Left renal pelvis (tissue), 4 donors: ENCODE results near the gene MYNN. TPM values are rescaled to one million over a fixed set of nuclear protein-coding genes. Genes with fewer than 3 reads are reported as not detected.

Experiments
- DNase-seq, 4 donors: peaks; one replicate each; pipeline ENCODE4 v3.0.0-alpha.2; 2013; ENCODE audit warnings: low read depth in 4 of 4, low spot score in 3 of 4
- polyA plus RNA-seq, 4 donors: library from polyadenylated mRNA; unstranded; fragments of 120-200 nt; gene quantifications; one replicate each; pipeline ENCODE4 v1.2.1, GENCODE V29; 2013; ENCODE audit not compliant: insufficient read length in 4 of 4

Gene MYNN
- polyA plus RNA-seq, 4 donors = 27.9 to 38.5 (median 31.0) TPM

DNA sequence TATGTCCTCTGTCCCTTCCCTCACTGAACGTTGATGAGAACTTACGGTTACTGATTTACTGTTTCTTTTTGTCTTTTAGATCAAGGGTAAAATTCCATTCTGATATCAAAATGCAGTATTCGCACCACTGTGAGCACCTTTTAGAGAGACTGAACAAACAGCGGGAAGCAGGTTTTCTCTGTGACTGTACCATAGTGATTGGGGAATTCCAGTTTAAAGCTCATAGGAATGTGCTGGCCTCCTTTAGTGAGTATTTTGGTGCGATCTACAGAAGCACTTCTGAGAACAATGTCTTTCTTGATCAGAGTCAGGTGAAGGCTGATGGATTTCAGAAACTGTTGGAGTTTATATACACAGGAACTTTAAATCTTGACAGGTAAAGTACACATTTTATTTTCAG lies 990 bp downstream of the MYNN start:
- no peak for DNase-seq

DNA sequence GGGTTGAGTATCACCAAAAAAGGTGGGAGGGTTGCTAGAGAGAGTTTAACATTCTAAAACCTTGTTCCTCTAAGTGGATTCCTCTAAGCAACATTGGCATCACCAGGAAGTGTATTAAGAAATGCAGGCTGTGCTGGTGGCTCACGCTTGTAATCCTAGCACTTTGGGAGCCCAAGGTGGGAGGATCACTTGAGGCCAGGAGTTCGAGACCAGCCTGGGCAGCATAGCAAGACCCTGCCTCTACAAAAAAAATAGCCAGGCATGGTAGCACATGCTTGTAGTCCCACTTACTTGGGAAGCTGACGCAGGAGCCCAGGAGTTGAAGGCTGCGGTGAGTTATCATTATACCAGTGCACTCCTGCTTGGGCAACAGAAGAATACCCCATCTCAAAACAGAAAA lies 4.6 kb downstream of the MYNN start:
- no peak for DNase-seq

DNA sequence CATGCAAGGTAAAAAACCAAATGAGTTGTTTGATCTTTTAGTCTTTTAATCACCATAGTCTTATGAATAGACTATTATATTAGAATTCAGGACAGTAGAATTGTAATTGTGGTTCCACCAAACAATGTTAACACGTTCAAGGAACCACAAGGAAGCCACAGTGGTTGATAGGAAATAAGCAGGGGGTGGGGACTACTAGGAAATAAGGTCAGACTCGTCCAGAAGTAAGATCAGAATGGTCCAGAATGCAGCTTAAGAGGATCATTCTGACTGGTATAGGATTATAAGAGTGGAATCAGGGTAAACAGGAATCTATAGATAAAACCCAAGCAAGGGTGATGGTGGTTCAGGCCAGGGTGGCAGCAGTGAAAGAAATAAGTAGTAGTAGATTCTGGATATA lies 7.5 kb downstream of the MYNN start:
- no peak for DNase-seq

DNA sequence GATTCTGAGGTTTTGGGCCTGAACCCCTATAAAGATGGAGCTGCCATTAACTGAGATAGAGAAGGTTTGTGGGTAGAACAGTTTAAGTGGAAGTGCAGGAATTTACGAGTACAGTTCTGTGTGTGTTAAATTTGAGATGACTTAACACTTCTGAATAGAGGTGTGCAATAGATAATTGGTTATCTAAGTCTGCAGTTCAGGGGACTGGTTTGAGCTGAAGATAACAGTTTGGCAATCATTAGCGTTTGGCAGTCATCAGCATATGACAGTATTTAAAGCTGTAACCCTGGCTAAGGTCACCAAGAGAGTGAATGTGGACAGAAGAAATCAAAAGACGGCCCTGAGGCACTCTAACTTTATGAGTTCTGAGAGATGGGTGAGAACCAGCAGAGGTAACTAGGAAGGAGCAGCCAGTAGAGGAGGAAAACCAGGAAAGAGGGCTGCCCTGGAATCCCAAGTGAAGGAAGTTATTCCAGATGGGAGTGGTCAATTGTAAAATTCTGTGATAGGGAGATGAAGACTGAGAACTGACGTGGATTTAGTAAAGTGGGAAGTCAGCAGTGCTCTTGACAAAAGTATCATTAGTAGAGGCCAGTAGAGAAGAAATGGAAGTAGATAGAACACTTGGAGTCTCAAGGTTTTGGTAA lies 8.1 kb downstream of the MYNN start:
- no peak for DNase-seq

DNA sequence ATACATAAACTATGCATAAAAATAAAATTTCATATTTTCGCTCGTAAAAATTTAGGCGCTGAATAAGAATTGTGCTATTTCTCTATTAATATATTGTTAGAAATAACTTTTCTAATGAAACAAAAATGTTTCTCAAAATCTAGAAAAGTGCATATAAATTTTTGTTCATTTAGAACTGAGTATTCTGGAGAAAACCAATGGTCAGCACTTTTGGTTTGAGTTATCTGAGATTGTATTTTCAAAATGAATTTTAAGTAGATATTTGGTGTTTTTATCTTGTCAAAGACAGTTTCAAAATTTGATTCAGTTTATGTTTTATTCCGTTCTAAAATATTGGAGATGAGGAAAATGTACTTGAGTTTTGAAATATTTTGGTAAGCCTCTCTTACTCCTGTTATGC lies 13.9 kb downstream of the MYNN start:
- no peak for DNase-seq

DNA sequence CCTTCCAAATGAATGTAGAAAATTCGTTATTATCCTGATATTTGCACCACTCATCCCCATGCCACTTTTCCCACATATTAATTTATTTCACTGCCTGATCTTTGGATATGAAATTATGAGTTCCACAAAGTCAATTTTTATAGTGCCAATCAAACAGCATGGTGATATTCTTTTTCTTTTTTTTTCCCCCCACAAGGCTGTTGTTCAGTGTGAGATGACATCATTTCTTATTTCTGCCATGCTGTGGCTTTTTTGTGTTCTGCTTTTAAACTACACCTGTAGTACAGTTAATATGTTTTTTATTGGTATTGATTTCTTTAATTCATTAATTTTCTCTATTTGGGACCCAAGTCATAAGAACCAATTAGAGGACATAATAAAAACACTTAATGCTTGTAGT lies 14.6 kb downstream of the MYNN start:
- DNase-seq = no peak

DNA sequence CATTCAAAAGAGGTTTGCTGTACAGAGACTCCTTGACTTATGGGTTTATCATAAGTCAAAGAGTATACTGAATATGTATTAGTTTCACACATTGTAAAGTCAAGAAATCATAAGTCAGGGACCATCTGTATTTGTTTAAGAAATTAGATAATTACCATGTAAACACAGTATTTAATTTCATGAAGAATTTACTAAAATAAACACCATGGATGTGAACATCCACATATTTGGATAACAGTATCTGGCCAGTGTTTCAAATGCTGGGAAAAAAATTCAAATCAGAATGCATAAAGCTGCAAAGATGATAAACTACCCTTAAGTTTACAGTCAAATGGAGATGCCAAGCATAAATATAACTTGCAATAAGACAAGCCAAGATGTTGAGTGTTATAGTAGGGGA lies 17.0 kb downstream of the MYNN start:
- no peak for DNase-seq

DNA sequence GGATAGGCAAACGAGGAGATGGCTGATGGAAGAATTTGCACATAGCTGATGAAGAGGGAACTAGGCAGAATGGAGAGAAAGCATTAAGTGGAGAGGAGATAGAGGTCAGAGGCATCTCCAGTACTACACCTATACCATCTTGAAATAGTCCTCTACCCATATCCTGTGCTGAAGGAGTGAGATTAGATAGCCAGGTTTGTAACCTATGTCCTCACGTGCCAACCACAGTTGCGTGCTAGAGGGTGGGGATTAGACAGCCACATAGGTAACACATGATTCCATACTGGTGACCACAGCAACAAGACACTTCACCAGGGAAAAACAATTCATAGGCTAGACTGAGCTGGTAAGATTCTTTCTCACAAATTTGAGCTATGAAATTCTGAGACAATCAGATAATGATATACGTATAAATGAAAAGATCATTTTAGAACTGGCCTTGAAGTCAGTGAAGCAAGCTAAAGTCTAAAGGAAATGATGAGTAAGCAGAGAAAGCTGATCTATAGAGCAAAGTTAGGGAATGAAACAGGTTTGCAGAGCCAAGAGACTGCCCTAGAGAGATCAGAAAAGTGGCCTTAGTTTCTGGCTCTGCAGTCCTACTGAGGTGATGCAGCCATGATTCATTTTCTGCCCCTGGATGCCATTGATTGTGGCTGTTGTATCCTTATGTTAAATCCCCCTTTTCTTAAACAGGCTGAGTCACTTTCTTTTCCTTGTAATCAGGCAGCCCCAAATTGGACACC lies 17.7 kb downstream of the MYNN start:
- no peak for DNase-seq

DNA sequence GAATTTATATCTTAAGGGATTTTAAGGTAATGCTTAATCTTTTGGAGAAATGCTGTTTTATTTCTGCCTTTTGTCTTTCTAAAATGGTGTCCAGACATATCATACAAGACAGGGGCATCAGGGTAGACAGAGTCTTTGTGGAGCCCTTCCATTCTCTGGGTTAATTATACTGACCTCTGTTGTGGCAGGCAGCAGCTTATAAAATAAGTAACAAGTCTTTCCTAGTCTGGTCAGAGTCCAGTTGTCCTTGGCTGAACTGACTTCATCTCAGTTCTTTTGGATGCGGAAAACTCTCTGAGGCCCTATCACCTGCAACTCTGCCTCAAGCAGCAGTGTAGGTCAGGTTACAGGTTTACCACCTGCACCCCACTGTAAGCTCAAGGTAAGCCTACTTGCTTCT lies 19.2 kb downstream of the MYNN start:
- no peak for DNase-seq

DNA sequence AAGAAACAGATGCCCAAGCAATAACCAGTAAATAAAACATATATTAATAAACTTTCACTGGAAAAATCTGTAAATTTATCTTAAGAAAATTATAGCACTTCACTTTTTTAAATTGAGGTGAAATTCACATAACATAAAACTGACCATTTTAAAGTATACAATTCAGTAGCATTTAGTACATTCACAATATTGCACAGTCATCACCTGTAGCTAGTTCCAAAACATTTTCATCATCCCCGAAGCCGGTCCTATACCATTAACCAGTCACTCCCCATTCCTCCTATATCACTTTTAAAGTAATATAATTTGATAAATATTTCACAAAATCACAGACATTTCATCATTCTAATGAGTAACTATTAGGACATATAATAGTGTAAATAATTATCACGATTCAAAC lies 31.5 kb downstream of the MYNN start:
- DNase-seq = no peak

DNA sequence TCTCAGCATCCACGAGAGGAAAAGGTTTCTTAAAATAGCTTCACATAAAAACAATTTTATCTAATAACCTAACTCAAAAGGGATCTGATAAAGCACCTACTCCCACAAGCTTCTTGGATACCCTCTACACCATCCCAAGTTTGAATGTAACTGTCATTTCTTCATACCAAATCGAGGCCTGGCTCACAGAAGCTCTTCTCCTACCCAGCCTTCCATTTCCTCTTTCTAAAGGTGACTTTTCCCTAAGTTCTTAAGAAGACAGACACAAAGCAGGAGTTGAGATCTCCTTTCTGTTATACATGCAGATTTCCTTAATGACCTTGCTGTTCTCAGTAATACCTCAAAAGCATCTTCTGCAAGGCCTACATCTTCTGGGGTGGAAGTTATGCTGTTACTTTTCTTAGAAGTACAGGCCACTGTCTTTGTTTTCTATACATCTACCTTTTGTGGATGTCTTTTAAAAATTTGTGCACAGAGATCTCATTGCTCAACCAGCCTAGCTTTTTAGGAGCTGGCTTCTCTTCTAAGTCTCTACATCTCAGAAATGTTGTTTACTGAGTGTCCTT lies 36.1 kb downstream of the MYNN start:
- DNase-seq = no peak

DNA sequence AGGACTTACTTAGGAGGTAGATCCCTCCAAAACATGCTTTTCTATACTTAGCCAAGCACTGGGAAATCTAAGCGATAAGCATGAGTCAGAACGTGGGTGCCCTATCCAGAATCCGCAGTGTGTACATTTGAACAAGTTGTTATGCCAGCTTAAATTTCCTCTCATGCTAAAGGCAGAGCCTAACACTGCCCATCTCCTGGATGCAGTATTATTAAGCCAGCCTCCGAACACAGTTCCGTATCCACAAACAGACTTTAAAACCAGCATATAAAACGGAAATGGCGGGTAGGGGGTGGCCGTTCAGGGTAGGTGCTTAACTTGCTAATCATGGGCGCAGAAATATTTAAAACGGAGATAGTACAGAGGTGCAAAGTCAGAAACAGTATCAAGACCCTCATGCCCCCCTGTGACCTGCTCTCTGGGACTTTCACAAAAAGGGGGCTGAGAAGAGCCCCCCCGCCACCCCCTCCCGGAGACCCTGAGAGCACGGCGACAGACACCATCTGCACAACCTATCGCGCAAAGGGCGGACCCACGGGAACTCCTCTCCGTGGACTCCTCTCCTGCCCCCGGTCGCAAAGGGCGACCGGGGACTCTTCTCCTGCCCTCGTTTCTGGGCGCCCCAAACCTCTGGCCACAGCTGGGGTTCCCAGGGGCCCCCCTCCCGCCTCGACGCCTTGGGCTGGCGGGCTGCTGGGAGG lies 38.6 kb downstream of the MYNN start:
- DNase-seq = peak in 3 of 4 donors; percentile 14 to 36 (median 22)

DNA sequence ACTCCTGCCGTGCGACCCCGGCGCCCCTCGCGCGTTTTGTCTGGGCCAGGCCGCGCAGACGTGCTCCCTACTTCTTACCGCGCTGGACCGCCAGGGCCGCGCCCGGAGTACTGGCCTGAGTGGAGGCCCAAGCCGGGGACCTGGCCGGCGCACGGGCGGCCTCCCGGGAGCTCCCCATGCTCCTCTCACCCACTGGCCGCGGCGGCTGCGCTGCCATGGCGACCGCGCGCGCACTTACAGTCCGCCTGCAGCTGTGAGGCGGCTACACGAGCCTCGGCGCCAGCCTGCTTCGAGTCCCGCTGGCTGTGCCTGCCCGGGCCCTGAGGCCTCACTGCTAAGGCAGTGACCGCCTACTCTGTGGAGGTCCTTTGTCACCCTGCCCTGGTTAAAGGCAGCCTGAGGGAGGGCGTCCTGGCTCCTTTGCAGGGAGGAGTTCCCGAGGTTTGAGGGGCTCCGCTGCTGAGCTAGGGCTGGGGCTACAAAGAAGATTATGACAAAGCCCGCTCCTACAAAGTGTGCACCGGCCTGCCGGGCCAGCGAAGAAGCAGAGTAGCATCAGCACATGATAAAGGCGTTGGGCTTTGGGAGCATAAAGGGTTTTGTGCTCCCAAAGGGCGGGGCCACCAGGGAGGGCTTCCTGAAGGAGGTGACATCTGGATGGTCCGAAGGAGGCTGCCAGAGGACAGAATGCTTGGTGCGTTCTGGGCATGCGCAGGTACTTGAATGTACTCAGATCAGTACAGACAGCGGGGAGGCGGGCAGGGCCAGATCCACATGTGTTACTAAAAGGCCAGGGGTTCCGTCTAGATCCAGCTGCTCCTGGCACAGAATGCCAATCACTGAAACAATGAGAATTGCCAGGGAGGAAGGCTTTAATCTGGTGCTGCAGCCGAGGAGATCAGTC lies 39.4 kb downstream of the MYNN start, which contains the start of the genes LRRC34 and LRRIQ4:
TSS of gene LRRC34 (minus strand) at position 573 of the 904 bp plus-strand sequence. CDS start at position 217, 356 bp downstream.
TSS of gene LRRIQ4 (plus strand) at position 539 of the 904 bp plus-strand sequence. CDS start 9,052 bp downstream, outside the sequence.
- DNase-seq = peak; percentile 46 to 61 (median 56)

DNA sequence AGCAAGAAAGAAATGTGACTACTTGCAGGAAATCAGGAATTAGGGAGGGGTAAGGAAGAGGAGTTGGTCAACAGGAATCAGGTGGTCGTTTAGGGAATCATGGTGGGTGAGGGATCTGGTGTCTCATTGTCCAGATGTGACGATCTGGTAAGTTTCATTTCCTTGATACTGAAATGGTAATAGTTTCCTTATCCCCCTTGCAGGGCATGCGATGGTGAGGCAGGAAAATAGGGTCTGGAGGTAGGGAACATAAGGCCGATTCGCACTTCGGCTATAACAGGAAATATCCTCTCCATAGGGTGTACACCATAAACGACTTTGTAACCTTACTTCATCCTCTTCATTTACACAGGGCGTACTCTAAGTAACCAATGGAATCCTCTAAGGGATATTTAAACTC lies 40.1 kb downstream of the MYNN start:
- DNase-seq = no peak

DNA sequence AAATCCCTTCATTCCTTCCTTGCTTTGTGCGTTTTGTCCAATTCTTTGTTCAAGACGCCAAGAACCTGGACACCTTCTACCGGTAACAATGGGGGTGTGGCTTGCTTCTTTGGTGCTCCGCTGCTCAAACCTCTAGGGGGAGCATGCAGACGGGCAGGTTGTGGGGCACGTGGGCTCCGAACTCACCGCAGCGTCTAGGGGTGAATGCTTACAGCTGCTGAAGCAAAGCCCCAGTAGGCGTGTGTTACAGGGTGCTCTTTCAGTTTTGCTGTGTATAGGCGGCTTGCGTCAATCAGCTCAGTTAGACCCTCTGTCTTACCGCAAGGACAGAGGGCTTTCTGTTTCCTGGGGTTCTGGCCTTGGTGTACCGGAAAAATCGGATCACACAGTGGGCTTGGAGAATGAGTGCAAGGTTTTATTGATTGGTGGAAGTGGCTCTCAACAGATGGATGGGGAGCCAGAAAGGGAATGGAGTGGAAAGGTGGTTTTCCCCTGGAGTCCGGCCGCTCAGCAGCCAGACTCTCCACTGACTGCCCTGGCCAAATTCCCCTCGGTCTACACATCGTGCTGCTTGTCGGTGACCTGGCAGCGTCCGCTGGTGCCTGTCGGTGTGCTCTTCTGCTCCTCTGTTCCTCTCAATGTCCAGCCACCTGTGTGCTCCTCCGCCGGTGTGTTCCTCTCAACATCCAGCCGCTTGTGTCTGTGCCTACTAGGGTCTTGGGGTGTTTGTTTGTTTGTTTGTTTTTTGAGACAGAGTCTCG lies 40.7 kb downstream of the MYNN start:
- DNase-seq = no peak

DNA sequence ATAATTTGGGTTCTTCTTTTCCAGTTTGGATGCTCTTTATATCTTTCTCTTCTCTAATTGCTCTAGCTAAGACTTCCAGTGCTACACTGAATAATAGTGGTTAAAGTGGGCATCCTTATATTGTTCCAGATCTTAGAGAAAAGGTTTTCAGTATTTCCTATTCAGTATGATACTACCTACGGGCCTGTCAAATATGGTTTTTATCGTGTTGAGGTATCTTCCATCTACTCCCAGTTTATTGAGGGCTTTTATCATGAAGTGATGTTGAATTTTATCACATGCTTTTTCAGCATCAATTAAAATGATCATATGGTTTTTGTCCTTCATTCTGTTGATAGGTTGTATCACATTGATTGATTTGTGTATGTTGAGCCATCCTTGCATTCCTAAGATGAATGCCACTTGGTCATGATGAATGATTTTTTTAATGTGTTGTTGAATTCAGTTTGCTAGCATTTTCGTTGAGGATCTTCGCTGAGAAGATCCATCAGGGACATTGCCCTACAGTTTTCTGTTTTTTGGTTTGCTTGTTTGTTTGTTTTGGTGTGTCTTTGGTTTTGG lies 42.5 kb downstream of the MYNN start:
- DNase-seq = no peak

DNA sequence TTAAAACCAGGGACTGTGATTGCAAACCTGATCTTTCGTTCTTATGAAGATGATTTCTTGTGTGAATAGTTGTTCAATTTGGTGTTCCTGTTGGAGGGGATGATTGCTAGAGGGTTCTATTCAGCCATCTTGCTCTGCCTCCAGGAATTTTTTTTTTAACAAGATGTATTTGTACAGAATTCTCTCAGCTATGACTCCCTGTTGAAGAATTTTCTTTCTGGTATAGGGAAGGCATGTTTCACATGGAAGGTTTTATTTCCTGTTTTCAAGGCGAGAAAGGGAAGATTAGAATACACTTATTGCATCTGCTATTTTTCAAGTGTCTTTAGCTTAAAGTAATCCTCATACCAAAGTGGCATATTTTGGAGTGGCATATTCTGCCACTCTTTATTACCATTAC lies 45.1 kb downstream of the MYNN start:
- no peak for DNase-seq

DNA sequence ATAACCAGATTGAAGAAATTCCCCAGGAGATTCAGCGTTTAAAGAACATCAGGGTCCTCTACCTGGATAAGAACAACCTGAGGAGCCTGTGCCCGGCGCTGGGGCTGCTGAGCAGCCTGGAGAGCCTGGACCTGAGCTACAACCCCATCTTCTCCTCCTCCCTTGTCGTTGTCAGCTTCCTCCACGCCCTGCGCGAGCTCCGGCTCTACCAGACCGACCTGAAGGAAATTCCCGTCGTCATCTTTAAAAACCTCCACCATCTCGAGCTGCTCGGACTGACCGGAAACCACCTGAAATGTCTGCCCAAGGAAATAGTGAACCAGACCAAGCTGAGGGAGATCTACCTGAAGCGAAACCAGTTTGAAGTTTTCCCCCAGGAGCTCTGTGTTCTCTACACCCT lies 48.9 kb downstream of the MYNN start:
- DNase-seq = no peak

DNA sequence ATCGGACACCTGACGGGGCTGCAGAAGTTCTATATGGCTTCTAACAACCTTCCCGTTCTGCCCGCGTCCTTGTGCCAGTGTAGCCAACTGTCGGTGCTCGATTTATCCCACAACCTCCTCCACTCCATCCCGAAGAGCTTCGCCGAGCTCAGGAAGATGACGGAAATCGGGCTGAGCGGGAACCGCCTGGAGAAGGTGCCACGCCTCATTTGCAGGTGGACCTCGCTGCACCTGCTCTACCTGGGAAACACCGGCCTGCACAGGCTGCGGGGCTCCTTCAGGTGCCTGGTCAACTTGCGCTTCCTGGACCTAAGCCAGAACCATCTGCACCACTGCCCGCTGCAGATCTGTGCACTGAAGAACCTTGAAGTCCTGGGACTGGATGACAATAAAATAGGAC lies 49.3 kb downstream of the MYNN start:
- DNase-seq = no peak
